Measurements from ENCODE around the gene SLMAP.
"Not testable (repeated sequence)": the region's sequence is repeated elsewhere in the genome, so short reads cannot be mapped to it uniquely, and the experiment has no call there.

Gene SLMAP

DNA sequence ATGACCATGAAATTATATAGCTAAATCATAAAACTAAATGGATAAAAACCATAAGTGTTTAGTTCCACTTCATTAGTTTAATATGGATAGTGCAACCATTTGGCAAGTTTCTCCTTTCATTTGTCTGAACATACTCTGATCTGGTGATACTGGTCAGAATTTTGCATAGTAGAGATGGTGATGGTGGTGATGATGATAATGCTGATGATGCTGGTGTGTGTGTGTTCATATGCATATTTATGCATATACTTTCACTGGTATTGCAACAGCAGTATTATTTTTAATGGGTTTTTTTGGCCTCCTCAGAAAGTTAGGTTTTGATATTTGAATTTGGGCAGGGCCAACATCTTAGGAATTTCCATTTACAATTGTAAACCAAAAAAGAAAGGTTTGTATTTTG lies 76.4 kb downstream of the SLMAP start:
- no peak for DNase-seq

DNA sequence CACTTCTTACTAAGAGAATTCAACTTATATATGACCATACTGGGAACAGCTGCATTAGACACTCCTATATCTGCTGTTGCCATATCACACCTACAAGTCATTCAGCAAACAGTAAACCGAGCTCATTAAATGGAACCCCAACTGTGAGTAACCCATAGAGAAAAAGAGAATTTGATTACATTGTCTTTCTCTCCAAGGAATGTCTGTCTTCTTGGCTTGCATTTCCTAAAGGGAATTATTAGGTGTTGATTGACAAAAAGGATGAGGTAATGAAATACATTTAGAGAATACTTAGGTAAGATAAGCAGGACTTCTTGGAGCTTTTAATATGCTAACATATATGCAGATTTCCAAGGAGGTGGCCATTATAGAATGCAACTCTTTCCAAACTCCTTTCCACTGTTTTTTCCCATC lies 76.8 kb downstream of the SLMAP start:
- no peak for DNase-seq

DNA sequence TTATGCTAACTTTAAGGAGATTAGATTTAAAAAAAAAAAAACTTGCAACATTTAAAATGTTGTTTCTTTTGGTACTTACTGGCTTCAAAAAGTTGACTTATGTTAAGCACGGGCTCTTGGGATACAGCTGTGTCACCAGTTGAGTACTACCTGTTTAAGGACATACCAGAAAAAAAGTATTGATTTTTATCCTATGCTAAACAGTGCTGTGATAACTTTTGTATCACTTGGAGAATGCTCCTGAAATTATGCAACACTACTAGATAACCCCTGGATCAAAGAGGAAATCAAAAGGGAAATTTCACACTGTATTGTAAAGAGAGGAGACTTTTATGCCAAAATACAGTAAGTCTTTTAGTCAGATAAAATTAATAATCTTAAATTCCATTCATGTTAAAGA lies 77.7 kb downstream of the SLMAP start:
- no peak for DNase-seq

DNA sequence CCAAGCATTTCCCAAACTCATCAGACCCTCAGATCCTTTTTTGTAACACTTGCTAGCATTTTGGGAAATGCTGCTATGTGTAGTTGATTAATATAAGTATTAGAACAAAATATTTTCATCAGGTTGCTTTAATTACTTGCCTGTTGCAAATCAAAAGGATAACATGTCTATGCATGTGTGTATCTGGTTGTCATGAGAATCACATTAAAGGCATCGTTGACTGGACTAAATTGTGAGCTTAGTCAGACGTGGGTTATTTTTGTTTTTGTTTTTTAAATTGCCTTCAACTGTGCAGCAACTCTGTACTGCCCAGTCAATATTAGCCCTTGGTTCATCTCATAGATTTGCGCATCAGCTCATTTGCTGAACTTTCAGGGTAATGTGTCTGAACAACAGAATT lies 81.6 kb downstream of the SLMAP start:
- no peak for DNase-seq

DNA sequence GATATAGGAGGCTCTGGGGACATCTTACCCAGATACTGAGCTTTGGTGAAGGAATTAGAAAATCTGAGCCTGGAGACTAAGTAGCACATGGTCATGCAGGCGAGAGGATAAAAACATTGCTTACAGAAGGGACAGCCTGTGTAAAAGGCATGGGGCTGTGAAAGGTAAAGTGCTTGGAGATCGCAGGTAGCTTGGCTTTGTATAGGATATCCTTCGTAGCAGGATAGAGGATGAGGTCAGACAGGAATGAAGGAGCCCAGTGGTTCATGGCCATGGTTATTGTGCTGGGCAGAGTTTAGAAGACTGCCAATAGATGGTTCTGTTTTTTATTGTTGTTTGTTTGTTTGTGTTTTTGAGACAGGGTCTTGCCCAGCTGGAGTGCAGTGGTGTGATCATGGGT lies 82.5 kb downstream of the SLMAP start:
- no peak for DNase-seq

DNA sequence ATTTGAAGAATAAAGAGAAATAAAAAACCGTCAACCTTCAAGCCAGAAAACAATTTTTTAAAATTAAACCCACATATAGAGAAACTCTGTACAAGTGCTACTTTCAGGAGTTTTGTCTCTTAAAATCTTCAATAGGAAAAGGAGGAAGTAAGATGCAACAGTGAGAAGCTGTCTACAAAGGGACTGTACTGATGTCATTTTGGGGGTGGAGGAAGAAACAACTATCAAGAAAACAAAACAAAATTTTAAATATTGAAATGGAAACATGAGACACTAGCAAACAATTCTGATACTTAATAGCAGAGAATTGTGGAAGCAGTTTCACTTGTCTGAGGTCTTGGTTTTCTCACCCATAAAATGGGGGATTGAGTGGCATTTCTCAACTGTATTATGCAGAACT lies 84.4 kb downstream of the SLMAP start:
- peak; percentile 46 for DNase-seq

DNA sequence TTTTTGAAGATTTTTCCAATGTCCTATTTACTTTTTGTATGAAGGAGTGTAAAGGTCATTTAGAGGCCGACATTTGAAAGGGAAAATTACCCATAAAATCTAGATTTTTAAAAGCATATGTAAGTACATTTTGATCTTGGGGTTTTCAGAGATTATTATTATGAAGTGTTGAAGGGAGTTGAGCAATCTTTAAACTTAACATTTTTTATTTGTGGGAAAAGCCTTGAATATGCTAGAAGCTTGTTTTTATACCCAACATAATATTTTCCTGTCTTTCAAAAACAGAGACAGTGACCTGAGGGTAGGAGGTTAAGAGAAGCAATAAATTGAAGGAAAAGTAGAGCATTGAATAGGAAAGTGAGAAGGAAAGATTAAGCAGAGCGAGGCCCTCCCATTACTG lies 85.7 kb downstream of the SLMAP start:
- DNase-seq = no peak

DNA sequence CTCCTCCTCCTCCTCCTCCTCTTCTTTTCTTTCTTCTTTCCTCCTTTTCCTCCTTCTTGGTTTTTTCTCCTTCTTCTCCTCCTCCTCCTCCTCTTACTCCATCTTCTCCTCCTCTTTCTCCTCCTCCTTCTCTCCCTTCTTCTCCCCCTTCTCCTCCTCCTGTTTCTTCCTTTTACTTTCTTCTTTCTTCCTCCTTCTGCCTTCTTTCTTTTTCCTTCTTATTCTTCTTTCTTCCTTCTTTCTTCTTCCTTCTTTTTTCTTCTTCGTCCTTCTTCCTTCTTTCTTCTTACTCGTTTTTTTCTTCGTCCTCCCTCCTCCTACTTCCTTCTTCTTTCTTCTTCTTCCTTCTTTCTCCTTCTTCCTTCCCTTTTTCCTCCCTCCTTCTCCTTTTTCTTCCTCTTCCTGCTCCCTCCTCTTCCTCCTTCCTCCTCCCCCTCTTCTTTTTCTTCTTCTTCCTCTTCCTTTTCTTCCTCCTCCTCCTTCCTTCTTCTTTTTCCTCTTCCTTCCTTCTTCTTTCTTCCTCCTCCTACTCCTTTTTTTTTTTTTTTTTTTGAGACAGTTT lies 92.1 kb downstream of the SLMAP start:
- no peak for DNase-seq

DNA sequence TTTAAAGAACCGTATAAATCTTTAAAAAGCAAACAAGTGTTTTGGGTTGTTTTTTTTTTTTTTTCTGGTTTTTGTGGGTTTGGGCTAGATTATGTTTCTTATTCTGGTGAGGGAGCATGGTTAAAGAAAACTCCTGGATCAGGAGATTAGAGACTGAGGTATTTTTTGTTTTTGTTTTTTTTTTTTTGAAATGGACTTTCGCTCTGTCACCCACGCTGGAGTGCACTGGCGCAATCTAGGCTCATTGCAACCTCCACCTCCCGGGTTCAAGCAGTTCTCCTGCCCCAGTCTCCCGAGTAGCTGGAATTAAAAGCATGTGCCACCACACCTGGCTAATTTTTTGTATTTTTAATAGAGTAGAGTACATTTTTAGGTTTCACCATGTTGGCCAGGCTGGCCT lies 95.2 kb downstream of the SLMAP start:
- DNase-seq = no peak

DNA sequence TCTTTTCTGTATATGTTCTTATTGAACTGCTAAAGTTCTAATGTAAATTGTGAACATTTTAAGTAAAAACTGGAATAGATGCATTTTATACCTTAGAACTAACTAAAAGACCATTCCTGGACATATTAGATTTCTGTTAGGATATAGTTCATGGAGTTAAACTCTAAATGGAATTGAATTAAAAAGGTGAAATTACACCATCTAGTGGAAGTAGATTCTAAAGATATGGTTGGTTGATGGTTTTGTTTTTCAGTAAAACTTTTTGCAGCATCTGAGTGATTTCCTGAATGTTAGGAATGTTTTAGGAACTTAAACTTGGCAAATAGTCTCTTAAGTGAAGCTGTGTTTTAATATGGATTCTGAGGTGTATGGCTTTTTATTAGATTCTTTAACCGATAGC lies 96.8 kb downstream of the SLMAP start:
- no peak for DNase-seq

DNA sequence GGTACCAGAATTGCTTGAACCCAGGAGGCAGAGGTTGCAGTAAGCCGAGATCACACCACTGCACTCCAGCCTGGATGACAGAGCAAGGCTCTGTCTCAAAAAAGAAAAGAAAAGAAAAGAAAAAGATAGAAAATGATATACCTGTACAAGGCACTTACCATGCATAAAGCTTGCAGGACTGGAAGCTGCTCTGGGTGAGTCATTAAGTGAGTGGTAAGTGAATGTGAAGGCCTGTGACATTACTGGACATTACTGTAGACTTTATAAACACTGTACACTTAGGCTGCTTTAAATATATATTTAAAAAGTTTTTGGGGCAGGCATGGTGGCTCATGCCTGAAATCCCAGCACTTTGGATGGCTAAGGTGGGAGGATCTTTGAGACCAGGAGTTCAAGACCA lies 99.2 kb downstream of the SLMAP start:
- DNase-seq = no peak

DNA sequence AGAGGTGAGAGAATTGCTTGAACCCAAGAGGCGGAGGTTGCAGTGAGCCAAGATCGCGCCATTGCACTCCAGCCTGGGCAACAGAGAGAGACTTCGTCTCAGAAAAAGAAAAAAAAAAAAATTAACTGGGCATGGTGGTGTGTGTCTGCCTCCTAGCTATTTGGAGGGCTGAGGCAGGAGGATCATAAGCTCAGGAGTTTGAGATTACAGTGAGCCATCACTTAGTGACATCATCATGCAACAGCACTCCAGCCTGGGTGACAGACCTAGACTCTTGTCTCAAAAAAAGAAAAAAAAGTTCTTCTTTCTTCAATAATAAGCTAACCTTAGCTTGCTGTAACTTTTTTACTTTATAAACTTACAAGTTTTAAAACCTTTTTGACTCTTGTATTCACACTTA lies 99.8 kb downstream of the SLMAP start:
- no peak for DNase-seq

DNA sequence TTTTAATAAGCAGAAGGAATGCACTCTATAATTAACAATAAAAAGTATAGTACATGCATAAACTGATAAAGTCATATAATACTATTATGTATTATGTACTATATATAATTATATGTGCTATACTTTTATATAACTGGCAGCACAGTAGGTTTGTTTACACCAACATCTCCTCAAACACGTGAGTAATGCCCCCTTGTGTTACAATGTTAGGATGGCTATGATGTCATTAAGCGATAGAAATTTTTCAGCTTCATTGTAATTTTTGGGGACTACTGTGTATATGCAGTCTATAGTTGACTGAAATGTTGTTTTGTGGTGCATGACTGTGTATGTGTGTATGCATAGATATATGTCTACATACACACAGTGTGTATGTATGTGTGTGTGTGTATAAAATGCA lies 100.6 kb downstream of the SLMAP start:
- no peak for DNase-seq

DNA sequence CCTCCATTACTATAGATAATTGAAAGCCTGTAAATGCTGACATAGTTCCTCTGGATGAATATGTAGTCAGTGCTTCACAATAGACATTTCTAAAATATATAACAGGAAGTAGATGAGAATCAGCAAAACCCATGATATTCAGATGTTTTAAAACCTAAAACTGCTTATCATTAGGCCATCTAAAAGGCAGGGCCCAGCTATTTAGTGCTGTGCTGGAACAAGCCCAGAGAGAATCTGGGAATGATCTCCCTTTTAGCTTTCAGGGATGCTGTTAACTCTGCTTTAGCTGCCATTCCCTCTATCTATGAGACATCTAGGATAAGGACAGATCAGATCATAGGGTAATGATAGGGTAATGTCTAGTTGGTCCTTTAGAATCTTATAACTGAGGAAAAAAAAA lies 106.8 kb downstream of the SLMAP start:
- DNase-seq = no peak

DNA sequence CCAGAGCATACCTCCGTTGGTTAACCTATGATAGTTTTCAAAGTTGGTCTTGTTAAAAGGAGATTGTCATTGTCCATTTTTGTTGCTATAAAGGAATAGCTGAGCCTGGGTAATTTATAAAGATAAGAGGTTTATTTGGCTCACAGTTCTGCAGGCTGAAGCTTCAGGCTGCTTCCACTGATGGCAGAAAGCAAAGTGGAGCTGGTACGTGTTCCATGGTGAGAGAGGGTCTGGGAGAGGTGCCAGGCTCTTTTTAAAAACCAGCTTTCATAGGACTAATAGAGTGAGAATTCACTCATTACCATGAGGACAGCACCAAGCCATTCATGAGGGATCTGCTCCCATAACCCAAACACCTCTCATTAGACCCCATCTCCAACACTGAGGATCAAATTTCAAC lies 107.3 kb downstream of the SLMAP start:
- DNase-seq = no peak

DNA sequence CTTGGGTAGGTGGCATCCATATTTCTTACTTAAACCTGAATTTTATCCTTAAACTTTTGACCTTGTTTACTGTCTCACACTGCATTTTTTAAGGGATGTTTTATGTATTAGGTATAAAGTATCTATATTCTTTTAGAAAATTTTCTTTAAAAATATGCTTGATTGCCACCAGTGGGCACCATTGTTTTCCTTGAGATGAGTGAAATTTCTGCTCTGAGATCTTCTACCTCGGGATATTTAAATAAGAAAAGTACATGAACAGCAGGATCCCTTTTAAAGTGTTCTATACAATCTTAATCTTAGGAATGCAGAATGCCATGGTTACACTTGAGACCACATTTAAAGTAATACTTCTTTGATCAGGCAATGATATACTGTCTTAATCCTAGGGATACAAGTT lies 108.7 kb downstream of the SLMAP start:
- peak; percentile 13 for DNase-seq

DNA sequence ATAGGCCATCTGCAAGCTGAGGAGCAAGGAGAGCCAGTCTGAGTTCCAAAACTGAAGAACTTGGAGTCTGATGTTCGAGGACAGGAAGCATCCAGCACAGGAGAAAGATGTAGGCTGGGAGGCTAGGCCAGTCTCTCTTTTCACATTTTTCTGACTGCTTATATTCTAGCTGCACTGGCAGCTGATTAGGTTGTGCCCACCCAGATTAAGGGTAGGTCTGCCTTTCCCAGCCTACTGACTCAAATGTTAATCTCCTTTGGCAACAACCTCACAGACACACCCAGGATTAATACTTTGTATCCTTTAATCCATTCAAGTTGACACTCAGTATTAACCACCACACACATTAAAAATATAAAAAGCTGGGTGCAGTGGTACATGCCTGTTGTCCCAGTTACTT lies 113.0 kb downstream of the SLMAP start:
- not testable (repeated sequence) for DNase-seq

DNA sequence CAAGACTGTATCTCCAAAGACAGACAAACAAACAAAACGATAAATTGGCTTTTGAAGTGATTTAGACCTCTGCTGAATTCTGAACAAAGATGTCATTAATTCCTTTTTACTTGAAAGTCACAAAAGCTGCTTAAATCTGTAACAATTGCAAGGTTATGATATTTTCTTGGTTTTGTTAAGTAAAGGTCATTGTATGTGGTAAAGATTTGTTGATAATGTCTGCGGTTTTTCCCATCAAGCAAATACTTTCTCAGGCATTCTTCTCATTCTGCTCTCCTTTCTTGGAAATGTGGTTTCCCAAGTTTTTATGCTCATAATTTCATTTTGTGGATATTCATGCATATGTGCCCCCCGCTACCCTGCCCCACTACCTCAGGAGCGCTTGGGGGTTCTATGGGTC lies 116.5 kb downstream of the SLMAP start:
- no peak for DNase-seq

DNA sequence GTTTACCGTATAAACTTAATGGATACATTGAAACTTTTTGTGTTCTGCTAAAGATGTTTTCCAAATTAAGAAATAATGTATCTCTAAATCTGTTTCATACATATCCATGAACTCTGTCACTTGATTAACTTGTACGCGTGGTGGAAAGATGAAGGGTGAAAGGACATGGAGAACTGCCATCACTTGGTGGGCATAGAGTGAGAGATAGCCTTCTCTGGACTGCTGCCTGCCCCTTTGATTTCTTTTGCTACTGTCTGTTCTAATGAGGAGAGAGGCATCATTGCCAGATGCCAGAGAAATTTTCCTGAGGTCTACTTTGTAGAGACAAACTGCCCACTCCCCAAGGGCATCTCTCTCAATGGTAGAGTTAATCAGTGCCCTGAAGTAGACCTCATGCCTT lies 120.5 kb downstream of the SLMAP start:
- DNase-seq = no peak

DNA sequence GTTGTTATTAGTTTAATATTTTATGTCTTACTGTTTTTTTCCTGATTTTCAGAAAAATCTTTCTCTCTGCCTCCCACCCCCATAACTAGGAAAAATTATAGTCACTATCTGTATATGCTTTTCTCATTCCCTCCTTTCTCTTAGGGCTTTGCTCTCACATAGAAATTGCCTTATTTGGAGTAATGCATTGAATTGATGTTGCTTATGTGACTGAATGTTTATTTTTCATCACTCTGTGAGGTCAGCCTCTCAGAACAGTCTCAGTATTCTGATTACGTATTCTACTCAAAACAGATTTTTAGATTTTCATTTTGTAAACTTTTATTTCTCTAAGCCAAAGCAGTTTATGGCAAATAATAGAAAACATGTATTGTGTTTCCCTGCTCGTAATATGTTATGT lies 121.0 kb downstream of the SLMAP start:
- DNase-seq = no peak

DNA sequence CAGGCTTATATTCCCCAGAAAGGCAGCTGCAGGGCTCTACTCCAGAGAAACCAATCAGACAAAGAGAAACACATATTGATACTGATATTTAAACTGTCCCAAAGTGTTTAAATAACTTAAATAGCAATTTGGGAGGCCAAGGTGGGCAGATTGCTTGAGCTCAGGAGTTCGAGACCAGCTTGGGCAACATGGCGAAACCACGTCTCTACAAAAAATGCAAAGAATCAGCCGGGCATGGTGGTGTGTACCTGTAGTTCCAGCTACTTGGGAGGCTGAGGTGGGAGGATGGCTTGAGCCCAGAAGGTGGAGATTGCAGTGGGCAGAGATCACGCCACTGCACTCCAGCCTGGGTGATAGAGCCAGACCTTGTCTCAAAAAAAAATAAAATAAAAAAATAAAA lies 128.3 kb downstream of the SLMAP start:
- not testable (repeated sequence) for DNase-seq

DNA sequence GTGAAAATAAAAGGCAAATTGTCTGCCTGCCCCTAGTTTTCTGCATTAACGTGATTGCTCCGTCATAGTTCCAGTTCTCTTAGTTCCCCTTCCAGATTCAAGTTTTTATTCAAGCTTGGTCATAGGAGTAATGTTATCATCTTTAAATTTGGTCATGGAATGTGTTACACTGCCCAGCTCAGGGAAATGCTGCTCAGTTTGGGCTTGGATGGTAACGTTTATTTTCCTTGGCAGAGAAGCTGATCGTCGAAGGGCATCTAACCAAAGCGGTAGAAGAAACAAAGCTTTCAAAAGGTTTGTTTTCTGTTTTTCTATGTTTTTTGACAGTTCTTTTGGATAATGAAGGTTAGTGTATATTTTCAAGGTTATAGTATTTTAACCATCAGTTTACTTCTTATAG lies 133.7 kb downstream of the SLMAP start:
- no peak for DNase-seq

DNA sequence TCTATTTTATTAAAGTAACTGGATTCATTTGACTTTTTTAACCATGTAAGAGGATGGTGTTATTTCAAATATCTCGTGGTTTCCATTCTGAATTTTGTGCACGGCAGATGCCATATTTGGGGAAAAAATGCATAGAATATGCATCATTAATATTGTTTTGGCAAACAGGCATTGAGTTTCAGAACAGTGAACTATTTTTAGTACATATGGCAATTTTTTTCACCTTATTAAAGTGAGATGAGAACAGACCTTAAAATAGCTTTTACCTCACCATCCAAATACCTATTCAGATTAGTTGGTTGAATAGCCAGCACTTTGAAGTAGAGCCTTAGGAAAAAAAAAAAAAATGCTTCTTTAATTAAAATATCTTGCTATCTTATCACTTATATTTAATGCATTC lies 134.8 kb downstream of the SLMAP start:
- no peak for DNase-seq

DNA sequence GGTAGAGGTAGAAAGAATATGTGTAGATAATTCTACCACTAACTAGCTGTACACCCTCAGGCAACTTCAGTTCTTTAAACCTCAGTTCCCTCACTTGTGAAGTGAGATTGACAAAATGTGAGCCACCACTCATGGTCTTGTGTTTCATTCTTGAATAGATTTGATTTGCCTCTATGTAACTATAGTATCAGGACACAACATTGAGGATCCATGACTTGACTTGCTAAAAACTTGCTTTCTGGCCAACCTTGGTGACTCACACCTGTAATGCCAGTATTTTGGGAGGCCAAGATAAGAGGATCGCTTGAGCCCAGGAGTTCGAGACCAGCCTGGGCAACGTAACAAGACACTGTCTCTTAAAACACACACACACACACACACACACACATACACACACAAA lies 136.3 kb downstream of the SLMAP start:
- DNase-seq = no peak

DNA sequence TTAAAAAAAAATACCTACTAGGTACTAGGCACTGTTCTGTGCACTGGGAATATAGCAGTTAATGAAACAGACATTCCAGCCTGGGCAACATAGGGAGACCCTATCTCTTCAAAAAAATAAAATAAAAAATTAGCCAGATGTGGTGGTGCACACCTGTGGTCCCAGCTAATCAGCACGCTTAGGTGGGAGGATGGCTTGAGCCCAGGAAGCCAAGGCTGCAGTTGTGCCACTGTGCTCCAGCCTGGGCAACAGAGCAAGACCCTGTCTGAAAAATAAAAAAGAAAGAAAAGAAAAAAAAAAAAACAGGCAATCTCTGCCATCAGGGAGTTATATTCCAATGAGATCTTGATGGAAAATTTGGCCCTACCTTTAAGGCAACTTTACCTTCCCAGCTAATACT lies 137.0 kb downstream of the SLMAP start:
- DNase-seq = no peak

DNA sequence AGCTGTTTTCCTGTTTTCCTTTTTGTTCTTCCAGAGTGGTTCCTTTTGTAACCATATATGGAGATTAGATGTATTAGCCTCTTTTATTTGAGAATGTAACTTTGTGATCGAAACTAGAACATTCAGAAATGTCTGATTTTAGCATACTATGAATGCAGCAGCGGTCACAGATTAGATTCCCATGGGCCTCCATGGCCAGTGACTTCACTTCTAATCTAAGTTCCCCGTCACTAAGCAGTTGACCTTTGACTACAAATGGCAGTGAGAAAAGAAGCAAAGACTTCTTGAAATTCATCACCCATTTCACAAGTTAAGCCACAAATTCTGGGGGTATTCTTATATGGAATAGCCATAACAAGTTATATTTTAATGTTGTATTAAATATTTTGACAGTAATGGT lies 137.6 kb downstream of the SLMAP start:
- DNase-seq = no peak

Measured in MV-4-11 (cell line).